Lung (tissue), 12 donors: ENCODE data around the gene PDCD6IP. TPM values are rescaled to one million over a fixed set of nuclear protein-coding genes. Genes with fewer than 3 reads are reported as not detected.
"Not testable (repeated sequence)": the region's sequence is repeated elsewhere in the genome, so short reads cannot be mapped to it uniquely, and the experiment has no call there.

Experiments
- ATAC-seq: fragments of 200-7000 bp; cut with Tn5 transposase; one replicate; pipeline ENCODE4 v1.9.1; 2020; ENCODE audit warnings: moderate number of reproducible peaks; ENCODE audit not compliant: insufficient read depth, low FRiP score
- DNase-seq, 3 donors: peaks; one replicate each; pipeline ENCODE4 v3.0.0-alpha.2; 2013 to 2017
- H3K27ac ChIP-seq, 2 donors: one replicate each; pipeline ENCODE4 v1.5.1; 2013; ENCODE audit warnings: mild to moderate bottlenecking in 2 of 2, moderate library complexity in 2 of 2, control low read depth in 1 of 2, inconsistent platforms in 1 of 2, low read depth in 1 of 2, low read length in 1 of 2
- H3K27me3 ChIP-seq, 3 donors: one replicate each; pipeline ENCODE4 v1.5.1; 2013; ENCODE audit warnings: low read length in 2 of 3; ENCODE audit not compliant: control insufficient read depth in 3 of 3, insufficient read depth in 3 of 3
- H3K36me3 ChIP-seq, 4 donors: one replicate each; pipeline ENCODE4 v1.5.1; 2013; ENCODE audit warnings: low read length in 4 of 4, mild to moderate bottlenecking in 1 of 4, moderate library complexity in 1 of 4; ENCODE audit not compliant: control insufficient read depth in 4 of 4, insufficient read depth in 4 of 4
- H3K4me1 ChIP-seq, 5 donors: one replicate each; pipeline ENCODE4 v1.5.1; 2013; ENCODE audit warnings: low read length in 5 of 5, mild to moderate bottlenecking in 2 of 5, moderate library complexity in 1 of 5; ENCODE audit not compliant: control insufficient read depth in 5 of 5, insufficient read depth in 5 of 5
- H3K4me3 ChIP-seq: one replicate; pipeline ENCODE4 v1.5.1; 2013; ENCODE audit warnings: mild to moderate bottlenecking, control low read depth, moderate library complexity
- H3K9ac ChIP-seq, 2 donors: one replicate each; pipeline ENCODE4 v1.5.1; 2013; ENCODE audit warnings: low read length in 2 of 2, control low read depth in 1 of 2; ENCODE audit not compliant: insufficient read depth in 1 of 2
- H3K9me3 ChIP-seq, 4 donors: one replicate each; pipeline ENCODE4 v1.5.1; 2013; ENCODE audit warnings: low read length in 3 of 4, mild to moderate bottlenecking in 1 of 4, moderate library complexity in 1 of 4; ENCODE audit not compliant: control insufficient read depth in 4 of 4, insufficient read depth in 3 of 4
- CTCF ChIP-seq: IDR thresholded peaks from 2 replicates; pipeline ENCODE4 v1.5.1; 2012; ENCODE audit warnings: mild to moderate bottlenecking; ENCODE audit errors: control extremely low read depth, extremely low read depth
- WGBS, 2 donors: extraction: QIAGEN DNeasy Blood & Tissue Kit; methylation state at CpG; one replicate each; pipeline ENCODE4 v1.1.7; 2013; 5-methylcytosine and 5-hydroxymethylcytosine counted together
- polyA plus RNA-seq, 2 donors: library from polyadenylated mRNA; stranded (reverse); fragments of 200-250 nt; gene quantifications; one replicate each; pipeline ENCODE4 v1.2.1, GENCODE V29; 2013
- total RNA-seq, 2 donors: library from RNA; depleted of rRNA in 1 of 2; stranded (reverse); fragments of >200 nt in 1 of 2; gene quantifications; one replicate each; pipeline ENCODE4 v1.2.1, GENCODE V29; 2014 to 2021
- donor health status: control.
- donor health status: control.
- donor health status: Bipolar disorder and iron deficiency.
- donor health status: healthy.
- donor health status: DM: yes; HTN: yes; CAD: no.

PDCD6IP gene
- total and polyA plus RNA-seq, 4 donors = 33.8 to 372 (median 163) TPM

DNA sequence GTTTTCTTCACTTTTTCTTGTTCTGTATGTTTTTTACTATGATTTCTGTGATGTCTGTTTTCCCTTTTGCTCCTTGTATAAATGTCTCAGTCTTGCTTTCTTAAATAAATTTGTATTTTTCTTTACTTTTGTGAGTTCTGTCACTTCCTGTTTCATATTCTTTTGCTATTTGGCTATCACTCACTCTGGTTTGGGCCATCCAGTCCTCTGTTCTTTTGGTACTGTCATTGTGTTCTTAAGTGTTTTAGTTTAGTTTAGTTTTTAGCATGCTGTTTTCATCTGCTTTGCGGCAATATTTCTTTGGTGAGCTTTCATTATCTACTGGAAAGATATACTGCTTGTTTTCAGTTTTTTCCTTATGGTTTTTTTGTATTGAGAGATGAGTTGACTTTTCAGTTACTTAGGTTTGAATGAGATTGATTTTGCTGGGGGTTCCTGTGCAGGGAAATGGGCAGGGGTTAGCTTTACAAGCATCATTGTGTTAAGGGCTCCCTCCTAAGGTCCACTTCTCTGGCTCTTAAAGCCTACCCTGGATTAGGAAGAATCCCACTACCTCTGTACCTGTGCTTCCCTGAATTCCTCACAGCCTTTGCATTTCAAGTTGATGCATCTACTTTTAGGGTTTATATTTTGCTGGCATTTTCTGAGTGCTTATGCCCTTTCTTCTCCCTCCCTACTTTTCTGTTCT is 35.1 kb downstream of the PDCD6IP start:
- Histone ChIP-seq H3K4me3 (no peak overlapping the region), H3K36me3 (peaks cover 4 to 13% (median 5%) of the 10 kb centered on the region in 4 donors)
- 95 to 98% methylated on average over 1 of the region's 1 CpG for WGBS, 2 donors

GRCh38 chr3:33834096-33834453 is 35.6 kb downstream of the PDCD6IP start:
- Histone ChIP-seq H3K27ac (no peak overlapping the region), H3K9ac (no peak overlapping the region), H3K27me3 (no peaks in the 10 kb centered on the region), H3K9me3 (no peaks in the 10 kb centered on the region), H3K4me1 (peaks cover 0 to 2% (median 0%) of the 10 kb centered on the region in 5 donors), H3K36me3 (peaks cover 4 to 17% (median 7%) of the 10 kb centered on the region in 4 donors), H3K4me3 (no peak overlapping the region)
- ATAC-seq (no peak), DNase-seq (no peak)
- no peak for TF ChIP-seq CTCF
- 76 to 83% methylated on average over 3 of the region's 3 CpGs for WGBS, 2 donors

More for the DNA sequence above, 35.1 kb downstream of the PDCD6IP start:
- H3K27me3 ChIP-seq = no peaks in the 10 kb centered on the region
- TF ChIP-seq CTCF = no peak
- H3K4me1 ChIP-seq = peaks cover 0 to 2% (median 0%) of the 10 kb centered on the region in 5 donors
- H3K9me3 ChIP-seq = no peaks in the 10 kb centered on the region
- no peak for DNase-seq
- no peak overlapping the region for H3K27ac ChIP-seq
- no peak for ATAC-seq
- H3K9ac ChIP-seq = no peak overlapping the region

DNA sequence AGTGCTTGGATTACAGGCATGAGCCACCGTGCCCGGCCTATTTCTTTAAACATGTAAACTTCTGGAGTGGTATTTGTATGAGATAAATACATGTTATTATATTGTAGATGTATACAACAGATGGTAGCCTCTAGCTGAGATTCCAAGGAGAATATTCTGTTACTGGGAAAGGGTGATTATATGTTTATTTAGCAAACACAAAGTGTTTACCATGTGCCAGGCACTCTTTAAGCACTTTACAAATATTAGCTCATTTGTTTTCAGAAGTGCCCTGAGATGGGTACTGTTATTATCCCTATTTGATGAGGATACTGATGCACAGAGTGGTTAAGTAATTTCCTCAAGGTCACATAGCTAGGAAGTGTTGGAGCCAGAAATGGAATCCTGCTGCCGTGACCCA is 38.8 kb downstream of the PDCD6IP start:
- H3K36me3 ChIP-seq = peaks cover 2 to 11% (median 5%) of the 10 kb centered on the region in 4 donors

DNA sequence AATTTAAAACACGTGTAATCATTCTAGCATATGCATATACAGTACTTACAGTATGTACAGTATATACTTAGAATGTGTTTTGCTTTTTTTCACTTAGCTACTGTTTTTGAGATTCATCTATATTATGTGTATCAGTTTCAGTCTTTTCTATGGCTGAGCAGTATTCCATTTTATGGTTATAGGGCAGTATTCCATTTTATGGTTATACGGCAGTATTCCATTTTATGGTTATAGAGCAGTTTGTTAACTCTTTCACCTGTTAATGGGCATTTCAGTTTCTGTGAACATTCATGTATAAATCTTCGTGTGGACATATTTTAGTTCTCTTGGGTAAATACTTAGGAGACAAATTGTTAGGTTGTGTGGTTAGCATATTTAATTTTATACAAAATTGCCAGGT is 40.9 kb downstream of the PDCD6IP start:
- Histone ChIP-seq H3K9ac (no peak overlapping the region), H3K36me3 (peaks cover 0 to 11% (median 7%) of the 10 kb centered on the region in 4 donors), H3K27ac (no peak overlapping the region), H3K4me3 (no peak overlapping the region), H3K4me1 (no peaks in the 10 kb centered on the region), H3K27me3 (no peaks in the 10 kb centered on the region), H3K9me3 (no peaks in the 10 kb centered on the region)
- DNase-seq = no peak
- no peak for TF ChIP-seq CTCF
- no peak for ATAC-seq
- WGBS, 2 donors = 92 to 95% methylated on average over 3 of the region's 3 CpGs

More for the DNA sequence above, 38.8 kb downstream of the PDCD6IP start:
- H3K4me3 ChIP-seq, H3K27me3 ChIP-seq, H3K4me1 ChIP-seq, H3K27ac ChIP-seq, H3K9ac ChIP-seq, ATAC-seq, DNase-seq, H3K9me3 ChIP-seq: not testable (repeated sequence)
- 82 to 93% methylated on average over 2 to 3 of the region's 3 CpGs for WGBS, 2 donors
